GM19240 (cell line): Measurements from ENCODE around the gene TAF4.
"Not testable (repeated sequence)": the region's sequence is repeated elsewhere in the genome, so short reads cannot be mapped to it uniquely, and the experiment has no call there.

Experiments used
- DNase-seq: peaks from one replicate; pipeline ENCODE4 v3.0.0; 2011; ENCODE audit warnings: low spot score; ENCODE audit not compliant: insufficient read length

Gene TAF4

DNA sequence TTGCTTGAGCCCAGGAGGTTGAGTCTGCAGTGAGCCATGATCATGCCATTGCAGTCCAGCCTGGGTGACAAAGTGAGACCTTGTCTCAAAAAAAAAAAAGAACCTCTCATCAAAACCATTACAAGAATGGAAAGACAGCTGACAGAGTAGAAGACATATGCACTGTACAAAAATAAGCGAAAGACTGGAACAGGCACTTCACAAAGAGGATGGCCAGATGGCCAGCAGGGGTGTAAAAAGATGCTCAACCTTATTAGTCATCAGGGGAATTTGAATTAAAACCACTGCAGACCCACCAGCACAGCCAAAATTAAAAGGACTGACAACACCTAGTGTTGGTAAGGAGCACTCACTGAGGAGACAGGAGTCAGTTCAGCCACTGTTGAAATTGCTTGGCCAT lies 13.5 kb upstream of the TAF4 start:
- no peak for DNase-seq

DNA sequence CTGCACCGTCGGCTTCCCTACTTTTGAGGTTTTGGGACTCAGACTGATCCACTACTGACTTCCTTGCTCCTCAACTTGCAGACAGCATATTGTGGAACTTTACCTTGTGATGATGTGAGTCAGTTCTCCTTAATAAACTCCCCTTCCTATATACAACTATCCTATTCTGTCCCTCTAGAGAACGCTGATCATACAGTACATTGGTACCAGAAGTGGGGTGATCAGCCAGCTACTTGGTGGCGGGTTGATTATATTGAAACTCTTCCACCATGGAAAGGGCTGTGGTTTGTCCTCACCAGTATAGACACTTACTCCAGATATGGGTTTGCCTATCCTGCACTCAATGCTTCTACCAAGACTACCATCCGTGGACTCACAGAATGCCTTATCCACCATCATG lies 7.6 kb upstream of the TAF4 start:
- DNase-seq, result no peak

DNA sequence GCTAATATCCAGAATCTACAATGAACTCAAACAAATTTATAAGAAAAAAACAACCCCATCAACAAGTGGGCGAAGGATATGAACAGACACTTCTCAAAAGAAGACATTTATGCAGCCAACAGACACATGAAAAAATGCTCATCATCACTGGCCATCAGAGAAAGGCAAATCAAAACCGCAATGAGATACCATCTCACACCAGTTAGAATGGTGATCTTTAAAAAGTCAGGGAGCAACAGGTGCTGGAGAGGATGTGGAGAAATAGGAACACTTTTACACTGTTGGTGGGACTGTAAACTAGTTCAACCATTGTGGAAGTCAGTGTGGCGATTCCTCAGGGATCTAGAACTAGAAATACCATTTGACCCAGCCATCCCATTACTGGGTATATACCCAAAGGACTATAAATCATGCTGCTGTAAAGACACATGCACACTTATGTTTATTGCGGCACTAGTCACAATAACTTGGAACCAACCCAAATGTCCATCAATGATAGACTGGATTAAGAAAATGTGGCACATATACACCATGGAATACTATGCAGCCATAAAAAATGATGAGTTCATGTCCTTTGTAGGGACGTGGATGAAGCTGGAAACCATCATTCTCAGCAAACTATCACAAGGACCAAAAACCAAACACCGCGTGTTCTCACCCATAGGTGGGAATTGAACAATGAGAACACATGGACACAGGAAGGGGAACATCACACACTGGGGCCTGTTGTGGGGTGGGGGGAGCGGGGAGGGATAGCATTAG lies 6.2 kb upstream of the TAF4 start:
- DNase-seq, result not testable (repeated sequence)

DNA sequence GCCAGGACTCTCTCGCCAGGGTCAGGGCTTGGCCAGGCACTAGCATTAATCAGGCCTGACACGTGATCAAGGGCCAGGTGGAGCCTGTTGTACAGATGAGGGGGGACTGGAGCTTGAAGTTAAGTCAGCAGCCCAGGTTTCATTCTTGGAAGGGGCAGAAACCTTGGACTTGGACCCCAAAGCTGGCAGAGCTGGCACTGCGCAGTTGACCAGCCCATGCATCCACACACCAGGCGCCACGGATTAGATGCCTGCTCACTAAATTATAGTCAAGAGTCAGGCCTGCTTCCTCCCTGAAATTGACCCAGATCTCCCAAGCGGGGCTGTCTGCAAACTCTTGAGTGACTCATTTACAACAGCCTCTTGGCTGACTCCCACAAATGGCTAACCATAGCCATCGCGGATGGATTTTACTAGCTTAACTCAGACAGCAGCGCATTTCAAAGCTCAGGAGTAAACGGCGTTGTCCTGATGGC lies 4.1 kb upstream of the TAF4 start:
- DNase-seq, result no peak

DNA sequence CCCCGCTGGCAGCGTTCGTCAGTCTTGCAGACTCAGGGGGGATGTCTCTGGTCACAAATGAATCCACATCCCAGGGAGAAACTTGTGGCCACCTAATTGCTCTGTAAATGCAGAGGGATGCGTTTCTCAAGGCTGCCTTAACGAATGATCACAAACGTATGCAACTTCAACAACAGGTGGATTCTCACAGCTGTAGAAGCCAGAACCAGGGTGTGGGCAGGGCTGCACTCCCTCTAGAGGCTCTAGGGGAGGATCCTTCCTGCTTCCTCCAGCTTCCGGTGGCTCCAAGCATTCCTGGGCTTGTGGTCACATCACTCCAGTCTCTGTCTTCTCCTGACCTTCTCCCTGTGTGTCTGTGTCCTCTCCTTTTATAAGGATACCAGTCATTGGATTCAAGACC lies 3.3 kb upstream of the TAF4 start:
- DNase-seq, result no peak

DNA sequence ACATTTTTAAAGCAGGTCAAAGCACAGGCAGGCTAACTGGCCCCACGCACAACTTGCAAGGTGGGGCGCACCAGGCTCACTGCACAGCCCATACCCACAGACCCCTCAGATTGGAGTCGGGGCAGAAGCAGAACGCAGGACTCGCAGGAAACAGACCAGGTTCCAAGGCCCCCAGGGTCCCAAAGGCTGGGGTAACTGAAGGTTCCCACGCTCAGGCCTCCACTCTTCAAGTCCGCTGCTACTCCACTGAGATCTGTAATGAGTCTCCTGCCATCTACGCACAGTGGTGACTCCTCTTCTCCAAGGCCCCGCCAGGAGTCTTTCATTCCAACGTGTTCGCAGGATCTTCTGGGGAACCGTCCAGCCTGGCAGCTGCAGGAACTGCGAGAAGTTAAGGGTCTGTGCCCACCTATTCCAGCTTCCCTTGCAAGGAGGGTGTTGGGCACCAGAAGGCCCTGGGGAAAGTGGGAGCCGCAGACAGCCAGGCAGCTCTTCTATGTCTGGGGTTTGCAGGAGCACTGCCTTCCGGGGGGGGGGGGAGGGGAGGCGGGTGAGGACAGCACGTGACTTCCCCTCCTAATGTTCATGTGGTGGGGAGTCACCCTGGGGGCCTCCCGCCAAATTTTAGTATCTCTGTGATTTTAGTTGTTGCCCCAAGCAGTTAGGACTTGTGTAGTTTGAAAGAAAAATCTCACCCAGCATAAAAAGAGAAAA lies 2.0 kb upstream of the TAF4 start:
- no peak for DNase-seq

DNA sequence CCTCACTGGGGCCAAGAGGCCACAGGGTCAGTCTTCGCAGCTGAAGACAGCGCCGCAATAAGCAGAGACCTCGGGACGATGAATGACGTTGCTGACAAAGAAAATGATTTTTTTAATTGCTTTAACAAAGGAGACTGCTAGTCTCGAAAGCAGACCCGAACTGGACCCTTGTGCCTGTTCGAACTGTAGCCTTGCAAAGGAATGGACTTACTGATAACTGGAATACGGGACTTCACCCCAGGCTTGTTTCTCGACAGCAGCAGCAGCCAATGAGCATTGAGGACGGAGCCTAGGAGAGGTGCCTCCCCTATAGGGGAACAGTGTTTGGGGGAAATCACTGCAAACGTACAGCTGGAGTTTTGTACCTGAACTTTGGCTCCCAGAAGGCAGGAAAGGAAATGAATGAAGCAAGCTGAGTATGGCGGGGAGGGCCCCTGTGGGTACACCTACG lies 1.3 kb upstream of the TAF4 start:
- DNase-seq, result peak; percentile 33

DNA sequence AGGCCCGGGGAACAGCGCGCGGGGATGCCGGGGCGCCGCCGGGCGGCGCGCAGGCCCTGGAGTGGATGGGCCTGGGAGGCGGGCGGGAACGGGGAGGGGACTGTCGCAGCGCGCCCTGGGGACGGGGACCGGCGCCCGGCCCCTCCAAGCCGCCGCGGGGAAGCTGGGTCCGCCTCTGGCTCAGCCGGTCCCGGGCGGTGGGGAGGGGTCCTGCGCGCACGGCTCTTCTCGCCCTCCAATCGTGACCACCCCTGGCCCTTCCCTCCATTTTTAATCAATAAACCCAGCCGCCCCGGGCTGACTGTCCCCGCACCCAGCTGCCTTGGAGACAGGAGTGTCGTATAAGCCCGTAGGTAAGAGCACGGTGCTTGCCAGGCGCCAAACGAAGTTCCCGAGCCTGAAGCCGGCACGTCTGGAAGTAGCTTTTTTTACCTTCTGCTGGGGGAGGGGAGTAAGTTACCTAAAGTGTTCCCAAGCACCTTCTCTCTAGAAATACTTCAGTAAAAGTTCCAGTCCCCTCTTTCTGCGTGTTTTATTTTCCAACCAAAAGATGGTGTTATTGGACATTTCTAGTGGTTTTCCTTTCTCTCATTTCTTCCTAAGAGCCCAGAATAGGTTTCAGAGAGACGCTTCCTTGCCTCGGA lies 780 bp upstream of the TAF4 start:
- peak; percentile 61 for DNase-seq

DNA sequence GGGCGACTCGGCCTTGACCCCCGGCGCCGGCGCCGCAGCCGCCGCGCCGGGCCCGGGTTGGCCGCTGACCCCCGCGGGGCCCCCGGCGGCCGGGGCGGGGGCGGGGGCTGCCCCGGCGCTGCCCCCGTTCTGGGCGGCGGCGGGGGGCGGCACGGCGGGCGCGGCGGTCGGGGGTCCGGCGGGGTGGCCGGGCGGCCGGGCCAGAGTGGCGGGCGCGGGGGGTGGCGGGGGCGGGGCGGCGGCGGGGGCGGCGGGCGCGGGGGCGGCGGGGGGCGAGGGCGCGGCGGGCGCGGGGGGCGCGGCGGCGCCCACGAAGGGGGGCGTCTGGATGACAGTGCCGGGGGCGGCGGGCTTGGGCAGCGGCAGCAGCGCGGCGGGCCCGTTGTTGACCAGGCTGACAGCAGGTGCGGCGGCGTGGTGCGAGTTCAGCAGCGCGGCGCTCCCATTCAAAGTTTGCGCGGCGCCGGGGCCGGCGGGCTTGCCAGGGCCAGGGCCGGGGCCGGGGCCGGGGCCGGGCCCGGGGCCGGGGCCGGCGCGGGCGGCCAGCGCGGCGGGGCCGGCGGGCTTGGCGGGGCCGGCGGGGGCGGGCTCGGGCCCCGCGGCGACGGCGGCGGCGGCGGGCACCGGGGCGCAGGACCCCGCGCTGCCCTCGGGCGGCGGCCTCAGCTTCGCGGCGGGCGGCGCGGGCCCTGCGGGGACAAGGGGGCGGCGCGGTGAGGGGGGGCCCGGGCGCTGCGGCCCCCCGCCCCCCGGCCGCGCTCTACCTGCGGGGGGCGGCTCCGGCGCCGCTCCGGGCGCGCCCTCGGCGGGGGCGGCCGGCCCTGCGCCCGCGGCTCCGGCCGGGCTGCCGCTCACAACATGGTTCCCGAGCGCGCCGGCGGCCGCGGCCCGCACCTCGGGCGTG lies 659 bp downstream of the TAF4 start:
- DNase-seq, result peak; percentile 52

DNA sequence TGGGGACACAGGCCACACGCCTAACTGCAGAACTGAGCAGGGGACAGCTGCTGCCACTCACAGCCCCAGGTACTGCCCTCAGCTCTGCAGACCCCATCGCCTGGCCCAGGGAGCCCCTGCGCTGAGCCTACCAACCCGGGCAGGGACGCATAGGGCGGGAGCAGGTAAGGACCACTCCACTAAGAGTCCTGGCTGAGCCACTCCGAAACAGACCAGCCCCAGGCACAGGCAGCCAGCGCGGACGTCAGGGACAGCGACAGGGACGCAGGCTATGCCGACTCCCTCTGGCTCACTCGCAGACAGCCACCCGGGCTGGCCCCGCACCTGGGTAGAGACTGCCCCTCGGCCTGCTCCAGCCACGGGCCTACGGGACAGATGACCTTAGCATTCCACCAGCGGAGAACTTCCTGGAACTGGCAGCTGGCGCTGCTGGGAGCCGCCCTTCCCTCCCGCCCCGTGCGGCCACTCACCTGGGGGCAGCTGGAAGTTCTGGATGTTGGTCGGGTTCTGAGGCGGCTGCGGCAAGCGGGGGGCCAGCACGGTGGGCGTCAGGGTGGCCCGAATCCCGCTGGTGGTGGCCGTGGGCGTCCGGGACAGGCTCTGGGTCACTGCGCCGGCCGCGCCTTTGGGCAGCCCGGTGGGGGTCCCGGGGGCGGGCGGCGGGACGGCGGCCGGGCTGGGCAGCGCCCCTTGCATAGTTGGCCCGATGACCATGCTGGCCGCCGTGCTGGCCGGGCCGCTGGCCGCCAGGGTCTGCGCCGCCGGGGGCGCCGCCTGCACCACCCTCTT lies 1.5 kb downstream of the TAF4 start:
- DNase-seq, result no peak

DNA sequence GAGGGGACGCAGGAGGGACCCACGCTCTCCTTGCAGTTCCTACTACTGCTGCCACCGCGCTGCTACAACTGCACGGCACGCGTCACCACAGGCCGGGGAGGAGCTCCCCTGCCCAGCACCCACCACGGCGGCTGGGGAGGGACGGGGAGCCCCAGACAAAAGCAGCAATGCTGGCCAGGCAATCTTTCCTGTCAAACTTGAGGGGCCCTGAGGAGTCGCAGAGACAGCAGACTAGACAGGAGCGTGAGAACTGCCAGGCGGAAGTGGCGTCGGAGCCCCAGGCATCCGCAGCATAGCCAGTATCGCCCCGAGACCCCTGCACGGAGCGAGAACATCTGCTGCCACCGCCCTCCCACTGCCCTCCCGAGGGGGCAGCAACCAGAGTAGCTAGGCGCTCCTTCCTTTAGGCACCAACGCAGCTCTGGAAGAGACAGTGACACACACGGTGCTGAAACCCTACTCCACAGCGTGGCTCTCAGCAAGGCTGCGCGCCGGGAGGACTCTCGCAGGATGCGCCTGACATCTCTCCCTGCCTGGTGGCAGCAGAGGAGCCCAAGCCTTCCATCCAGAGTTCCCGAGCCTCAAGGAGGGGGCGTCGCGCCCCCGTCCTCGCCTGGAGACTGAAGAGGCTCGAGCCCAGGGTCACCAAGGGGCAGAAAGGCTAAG lies 2.2 kb downstream of the TAF4 start:
- DNase-seq, result no peak

DNA sequence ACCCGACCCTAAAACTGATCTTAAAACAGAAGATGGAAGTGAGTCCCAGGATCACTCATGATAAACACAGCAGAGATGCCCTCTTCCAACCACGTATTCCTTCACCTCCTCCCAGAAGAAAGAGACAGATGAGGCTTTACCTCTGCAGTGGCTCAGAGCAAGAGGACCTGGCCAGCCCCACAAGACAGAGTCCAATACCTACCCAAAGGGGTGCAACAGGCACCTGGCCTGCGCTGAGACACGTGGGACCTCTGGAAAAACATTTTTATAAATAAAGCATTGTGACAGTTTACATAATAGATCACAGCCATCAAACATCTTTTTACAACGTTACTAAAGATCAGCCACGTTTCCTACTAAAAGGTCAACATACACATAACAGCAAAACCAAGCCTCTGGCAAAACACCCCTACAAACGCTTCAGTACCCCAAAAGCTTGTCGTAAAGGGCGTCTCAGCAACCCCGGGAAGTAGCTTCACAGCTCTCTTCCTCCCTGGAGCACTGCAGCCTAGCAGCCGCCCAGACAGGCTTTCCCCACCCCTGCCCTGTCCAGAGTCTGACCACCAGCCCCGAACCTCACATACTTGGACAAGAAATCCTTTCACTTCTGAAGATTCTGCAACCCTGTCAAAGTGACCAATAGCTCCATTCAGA lies 2.9 kb downstream of the TAF4 start:
- no peak for DNase-seq

DNA sequence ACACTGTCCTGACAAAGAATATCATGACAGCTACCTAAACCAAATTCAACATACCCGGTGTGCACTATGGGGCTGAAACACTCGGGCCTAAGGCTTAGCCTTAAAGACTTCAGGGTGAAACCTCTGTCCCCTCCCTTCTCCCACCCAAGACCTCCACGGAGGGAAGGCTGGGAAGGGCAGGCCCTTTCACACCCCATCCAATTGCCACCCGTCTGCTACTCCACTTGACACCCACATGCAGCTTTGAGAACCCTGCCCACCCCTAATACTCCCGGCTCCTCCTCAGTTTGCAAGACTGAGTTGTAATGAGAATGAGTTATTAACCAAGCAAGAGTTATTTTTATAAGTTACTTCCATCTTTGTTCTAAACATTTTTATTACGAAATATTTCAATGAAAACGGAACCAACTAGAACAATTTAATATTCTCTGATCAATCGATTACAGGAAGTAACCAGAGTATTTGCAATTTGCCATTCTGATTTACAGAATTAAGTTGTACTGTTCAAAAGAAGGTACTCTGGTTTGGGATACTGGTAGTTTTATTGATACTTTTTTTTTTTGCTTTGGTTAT lies 3.7 kb downstream of the TAF4 start:
- no peak for DNase-seq

DNA sequence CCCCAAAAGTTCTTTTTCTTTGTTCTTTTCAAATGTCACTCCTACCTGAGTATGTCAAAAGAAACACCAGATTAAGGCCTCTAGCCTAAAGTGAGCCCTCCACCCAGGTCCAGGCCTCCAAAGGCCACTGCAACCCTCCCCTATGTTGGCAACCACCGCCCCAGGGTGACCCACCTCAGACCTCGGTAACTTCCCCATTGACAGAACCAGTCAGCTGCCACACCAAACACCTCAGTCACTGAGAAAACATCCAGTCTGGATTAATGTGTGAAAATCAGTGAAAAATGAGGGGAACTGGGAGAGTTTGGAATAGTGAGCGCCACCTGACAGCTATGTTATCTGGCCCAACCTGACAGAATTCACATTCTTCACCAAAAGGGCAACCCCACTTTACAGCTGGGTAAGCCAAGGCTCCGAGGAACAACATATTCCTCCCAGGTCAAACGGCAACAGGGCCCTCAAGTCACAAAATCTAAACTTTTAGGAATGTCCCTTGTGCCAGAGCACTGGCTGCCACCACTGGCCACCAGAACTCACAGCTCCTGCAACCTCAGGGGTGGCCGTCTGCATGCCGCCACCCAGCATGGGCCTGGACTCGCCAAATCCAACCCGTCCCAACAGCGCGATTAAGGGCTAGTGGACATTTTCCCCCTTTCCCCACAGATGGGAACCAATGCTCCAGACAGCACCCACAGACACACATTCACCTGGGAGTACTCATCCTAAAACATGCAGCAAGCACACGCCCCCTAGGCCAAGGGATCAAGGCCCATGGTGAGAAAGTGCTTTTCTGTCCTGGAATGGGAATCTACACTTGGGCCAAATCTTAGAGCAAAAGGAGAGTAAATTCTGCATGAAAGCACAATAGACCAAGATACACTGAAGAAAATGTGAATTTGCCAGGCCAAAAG lies 4.8 kb downstream of the TAF4 start:
- DNase-seq, result no peak

DNA sequence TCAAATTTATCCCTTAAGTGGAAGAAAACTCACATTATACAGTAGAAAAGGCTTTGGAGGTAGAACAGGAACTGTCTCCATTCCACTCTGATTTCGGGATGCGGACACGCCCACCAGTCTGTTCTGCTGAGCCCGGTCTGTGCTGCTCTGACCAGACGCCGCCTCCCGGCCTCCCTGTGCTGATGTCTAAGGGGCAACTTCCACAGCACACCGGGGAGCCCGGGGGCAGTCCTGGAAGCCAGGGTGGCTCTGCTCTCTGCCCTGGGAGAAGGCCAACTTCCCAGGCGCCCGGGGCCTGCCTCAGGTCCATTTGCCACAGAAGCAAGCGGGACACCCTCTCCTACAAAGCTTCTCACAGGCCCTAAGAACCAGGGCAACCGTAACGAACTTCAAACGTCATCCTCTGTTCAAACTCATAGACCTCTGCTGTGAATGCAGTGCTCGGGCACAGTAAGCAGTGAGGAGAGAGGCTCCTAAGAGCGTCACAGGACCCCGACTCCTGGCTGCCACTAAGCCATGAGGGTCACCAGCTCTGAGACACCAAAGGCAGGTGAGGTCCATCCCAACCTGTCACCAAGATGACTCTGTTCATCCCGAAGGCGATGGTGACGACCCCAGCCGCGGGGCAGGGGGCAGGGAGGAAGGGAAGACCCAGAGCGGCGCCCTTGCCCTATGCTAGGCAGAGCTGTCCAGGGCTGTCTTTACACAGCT lies 5.6 kb downstream of the TAF4 start:
- no peak for DNase-seq

DNA sequence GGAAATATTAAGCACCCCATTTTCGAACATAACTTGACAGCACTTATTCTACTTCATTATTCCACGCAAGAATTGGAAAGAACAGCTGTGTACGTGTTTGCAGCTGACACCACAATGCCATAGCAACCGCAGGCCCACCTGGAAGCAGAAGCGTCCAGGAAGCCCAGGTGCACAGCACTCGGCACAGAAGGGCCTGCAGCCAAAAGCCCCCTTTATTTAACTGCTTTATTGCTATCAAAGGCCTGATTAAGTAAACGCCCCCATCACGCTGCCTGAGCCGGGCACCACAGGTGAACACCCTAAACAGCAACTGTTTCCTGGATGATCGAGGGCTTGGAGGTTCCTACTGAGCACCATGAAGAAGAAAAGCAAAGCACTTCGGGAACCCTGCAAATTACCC lies 6.3 kb downstream of the TAF4 start:
- DNase-seq, result no peak

DNA sequence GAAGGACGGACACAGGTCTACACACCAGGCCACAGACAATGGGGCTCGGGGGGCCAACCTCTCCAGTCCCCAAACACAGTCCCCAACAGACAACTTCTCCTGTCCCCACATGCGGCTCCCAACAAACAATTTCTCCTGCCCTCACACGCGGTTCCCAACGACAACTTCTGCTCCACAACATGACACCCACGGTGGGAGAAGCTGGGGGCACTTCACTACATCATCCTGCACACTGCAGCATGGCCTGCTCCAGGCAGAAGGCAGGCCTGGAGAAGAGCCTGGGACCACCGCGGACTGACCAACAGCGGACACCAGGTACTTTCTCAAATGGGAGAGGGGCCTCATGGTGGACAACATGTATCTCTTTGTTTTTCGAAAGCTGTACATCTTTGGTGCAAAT lies 6.7 kb downstream of the TAF4 start:
- no peak for DNase-seq
